ENCODE data around the gene TMOD1. TPM values are rescaled to one million over a fixed set of nuclear protein-coding genes. Genes with fewer than 3 reads are reported as not detected.

Gene TMOD1
- total and polyA plus RNA-seq, 2 of the 13 experiments (the other 11 are each of a cell fraction or from before 2014, with no cell fraction given), result 0.04 to 0.07 TPM

- no peak for TF ChIP-seq BRF2 (CRISPR knock-in tag; IDR thresholded peaks at IDR 0.05)
- TF ChIP-seq GABPB1 (CRISPR knock-in tag; IDR thresholded peaks at IDR 0.05), result no peak
- no peak for TF ChIP-seq TCF7 (IDR thresholded peaks at IDR 0.05; ENCODE audit: low read depth)
Observed at GRCh38 chr9:97528529-97529230, 27.2 kb downstream of the TMOD1 start (continued).

- no peaks in the 10 kb centered on the region for H3K36me3 ChIP-seq (replicated peaks in 1 of 2; ENCODE audit: control insufficient read depth in 1 of 2, insufficient read depth in 2 of 2, low read length in 2 of 2)
- WGBS (ENCODE audit: low lambda C conversion rate), result 27% methylated on average over 11 of the region's 11 CpGs
- no peaks in the 10 kb centered on the region for H3K4me1 ChIP-seq (ENCODE audit: insufficient read depth, low read length)
- H3K9me3 ChIP-seq (ENCODE audit: low read length), result no peaks in the 10 kb centered on the region
- CTCF ChIA-PET (ENCODE audit: low intra/inter-chr PET ratio, low total read pairs), result no interaction called here
- no peaks in the 10 kb centered on the region for H4K20me1 ChIP-seq (ENCODE audit: insufficient read depth, low read length)
- DNase-seq (ENCODE audit: low spot score) (no peak), FAIRE-seq (no peak), ATAC-seq (no peak)
- H3K27ac ChIP-seq (ENCODE audit: extremely low read length, insufficient read depth, low read length), result no peak overlapping the region
- POLR2A ChIA-PET, result no interaction called here
- no peak overlapping the region for H3K9ac ChIP-seq (ENCODE audit: insufficient read depth, low read depth, low read length)
- BruUV-seq (replicated peaks), result no TSS peak
- H3K79me2 ChIP-seq (ENCODE audit: insufficient read depth, low read length), result no peaks in the 10 kb centered on the region
- in situ Hi-C loops (cut with HindIII; ENCODE audit: extremely low pct_ligation_motif_present, low pct_unique_long_range_greater_than_20kb), result no loop called here
- H3K4me3 ChIP-seq (replicated peaks in 1 of 3; ENCODE audit: insufficient read depth in 1 of 3, low read depth in 2 of 3, low read length in 3 of 3), result no peak overlapping the region
- intact Hi-C loops (cut with micrococcal nuclease; ENCODE audit: unreplicated experiment), result no loop called here
- H2AFZ ChIP-seq (ENCODE audit: low read length), result no peak overlapping the region
- H3K27me3 ChIP-seq (ENCODE audit: control insufficient read depth in 1 of 2, insufficient read depth in 2 of 2, low read length in 2 of 2), result peaks cover 0 to 38% of the 10 kb centered on the region in 2 experiments; a peak in 2 of 5 replicates
- no peak overlapping the region for H3K4me2 ChIP-seq (ENCODE audit: low read depth, low read length)
- TF ChIP-seq, protein P1, sequence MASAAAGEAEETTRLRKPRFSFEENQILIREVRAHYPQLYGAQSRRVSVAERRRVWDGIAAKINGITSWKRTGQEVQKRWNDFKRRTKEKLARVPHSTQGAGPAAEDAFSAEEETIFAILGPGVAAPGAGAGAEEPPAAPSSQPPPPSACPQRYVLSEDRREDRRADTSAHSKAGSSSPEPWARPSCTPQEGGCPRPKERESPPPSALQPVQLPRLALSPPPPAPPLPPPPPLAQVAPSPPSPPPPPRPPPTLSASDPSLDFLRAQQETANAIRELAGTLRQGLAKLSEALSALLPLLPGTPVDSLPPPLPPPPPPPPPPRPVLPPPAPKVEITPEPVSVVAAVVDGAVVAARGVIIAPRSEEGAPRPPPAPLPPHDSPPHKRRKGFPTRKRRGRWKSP (CRISPR knock-in tag; IDR thresholded peaks at IDR 0.05), result no peak
- TF ChIP-seq NFE2L2 (IDR thresholded peaks at IDR 0.05; ENCODE audit: low read length), result peak; percentile 42; the same call in 1 of the 2 replicates
Observed at GRCh38 chr9:97529363-97530076, 28.1 kb downstream of the TMOD1 start.
